ENCODE measurements around the gene UBE2D4. TPM values are rescaled to one million over a fixed set of nuclear protein-coding genes. Genes with fewer than 3 reads are reported as not detected.
A peak's percentile ranks its signal among the peaks of the same experiment; 100 is the strongest.

Gene UBE2D4
- total and polyA plus RNA-seq, 9 of the 15 experiments (the other 6 are each of a cell fraction or from before 2014, with no cell fraction given) = 3.3 to 16.2 (median 7.5) TPM

DNA sequence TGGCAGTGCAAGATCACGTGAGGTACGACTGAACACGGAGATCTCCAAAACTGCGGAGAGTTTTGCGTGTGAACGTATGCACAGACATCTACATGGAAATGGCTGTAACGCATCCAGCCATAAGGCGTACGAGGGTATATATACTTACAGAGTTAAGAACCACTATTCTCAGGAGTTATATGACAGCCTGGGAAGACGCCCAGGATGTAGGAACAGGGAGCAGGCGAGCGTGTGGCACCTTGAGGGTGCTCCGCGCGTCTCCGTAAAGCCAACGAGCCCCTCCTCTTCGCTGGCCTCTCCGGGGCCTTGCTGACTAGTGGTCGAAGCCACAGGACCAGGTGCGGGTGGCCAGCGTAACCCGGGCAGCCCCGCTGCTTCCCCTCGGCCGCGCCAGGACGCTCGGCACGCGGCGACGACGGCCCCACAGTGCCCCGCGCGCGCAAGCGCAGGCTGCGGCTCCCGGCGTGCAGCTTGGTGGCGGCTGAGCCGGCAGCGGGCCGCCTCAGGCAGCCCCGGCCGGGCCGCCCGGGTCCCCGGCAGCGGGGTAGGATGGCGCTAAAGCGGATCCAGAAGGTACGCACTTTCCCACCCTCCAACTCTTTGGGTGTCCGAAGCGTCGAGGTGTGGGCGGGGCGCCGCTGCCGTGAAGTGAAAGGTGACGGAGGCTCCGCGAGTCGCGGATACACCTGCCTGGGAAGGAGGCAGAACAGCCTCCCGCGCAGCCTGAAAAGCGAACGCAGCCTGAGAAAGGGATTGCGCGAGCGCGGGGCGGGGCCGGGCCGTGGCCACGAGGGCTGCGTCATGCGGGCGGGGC lies at the start of gene UBE2D4 (continued):
- 0 out of 2 replicates have a peak, but pooled peaks have one; percentile 67 for TF ChIP-seq CUX1 (CRISPR knock-in tag; IDR thresholded peaks at IDR 0.05)
- TF ChIP-seq ZNF431 (CRISPR knock-in tag; IDR thresholded peaks at IDR 0.05) = peak; percentile 80
- TF ChIP-seq, protein P1, sequence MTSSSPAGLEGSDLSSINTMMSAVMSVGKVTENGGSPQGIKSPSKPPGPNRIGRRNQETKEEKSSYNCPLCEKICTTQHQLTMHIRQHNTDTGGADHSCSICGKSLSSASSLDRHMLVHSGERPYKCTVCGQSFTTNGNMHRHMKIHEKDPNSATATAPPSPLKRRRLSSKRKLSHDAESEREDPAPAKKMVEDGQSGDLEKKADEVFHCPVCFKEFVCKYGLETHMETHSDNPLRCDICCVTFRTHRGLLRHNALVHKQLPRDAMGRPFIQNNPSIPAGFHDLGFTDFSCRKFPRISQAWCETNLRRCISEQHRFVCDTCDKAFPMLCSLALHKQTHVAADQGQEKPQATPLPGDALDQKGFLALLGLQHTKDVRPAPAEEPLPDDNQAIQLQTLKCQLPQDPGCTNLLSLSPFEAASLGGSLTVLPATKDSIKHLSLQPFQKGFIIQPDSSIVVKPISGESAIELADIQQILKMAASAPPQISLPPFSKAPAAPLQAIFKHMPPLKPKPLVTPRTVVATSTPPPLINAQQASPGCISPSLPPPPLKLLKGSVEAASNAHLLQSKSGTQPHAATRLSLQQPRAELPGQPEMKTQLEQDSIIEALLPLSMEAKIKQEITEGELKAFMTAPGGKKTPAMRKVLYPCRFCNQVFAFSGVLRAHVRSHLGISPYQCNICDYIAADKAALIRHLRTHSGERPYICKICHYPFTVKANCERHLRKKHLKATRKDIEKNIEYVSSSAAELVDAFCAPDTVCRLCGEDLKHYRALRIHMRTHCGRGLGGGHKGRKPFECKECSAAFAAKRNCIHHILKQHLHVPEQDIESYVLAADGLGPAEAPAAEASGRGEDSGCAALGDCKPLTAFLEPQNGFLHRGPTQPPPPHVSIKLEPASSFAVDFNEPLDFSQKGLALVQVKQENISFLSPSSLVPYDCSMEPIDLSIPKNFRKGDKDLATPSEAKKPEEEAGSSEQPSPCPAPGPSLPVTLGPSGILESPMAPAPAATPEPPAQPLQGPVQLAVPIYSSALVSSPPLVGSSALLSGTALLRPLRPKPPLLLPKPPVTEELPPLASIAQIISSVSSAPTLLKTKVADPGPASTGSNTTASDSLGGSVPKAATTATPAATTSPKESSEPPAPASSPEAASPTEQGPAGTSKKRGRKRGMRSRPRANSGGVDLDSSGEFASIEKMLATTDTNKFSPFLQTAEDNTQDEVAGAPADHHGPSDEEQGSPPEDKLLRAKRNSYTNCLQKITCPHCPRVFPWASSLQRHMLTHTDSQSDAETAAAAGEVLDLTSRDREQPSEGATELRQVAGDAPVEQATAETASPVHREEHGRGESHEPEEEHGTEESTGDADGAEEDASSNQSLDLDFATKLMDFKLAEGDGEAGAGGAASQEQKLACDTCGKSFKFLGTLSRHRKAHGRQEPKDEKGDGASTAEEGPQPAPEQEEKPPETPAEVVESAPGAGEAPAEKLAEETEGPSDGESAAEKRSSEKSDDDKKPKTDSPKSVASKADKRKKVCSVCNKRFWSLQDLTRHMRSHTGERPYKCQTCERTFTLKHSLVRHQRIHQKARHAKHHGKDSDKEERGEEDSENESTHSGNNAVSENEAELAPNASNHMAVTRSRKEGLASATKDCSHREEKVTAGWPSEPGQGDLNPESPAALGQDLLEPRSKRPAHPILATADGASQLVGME (CRISPR knock-in tag; IDR thresholded peaks at IDR 0.05) = peak; percentile 20; the same call in 1 of the 2 replicates
- peak; percentile 65 for TF ChIP-seq NFIC (IDR thresholded peaks at IDR 0.05)
- no peak for TF ChIP-seq DEAF1 (CRISPR knock-in tag; IDR thresholded peaks at IDR 0.05)
- TF ChIP-seq, protein P2, sequence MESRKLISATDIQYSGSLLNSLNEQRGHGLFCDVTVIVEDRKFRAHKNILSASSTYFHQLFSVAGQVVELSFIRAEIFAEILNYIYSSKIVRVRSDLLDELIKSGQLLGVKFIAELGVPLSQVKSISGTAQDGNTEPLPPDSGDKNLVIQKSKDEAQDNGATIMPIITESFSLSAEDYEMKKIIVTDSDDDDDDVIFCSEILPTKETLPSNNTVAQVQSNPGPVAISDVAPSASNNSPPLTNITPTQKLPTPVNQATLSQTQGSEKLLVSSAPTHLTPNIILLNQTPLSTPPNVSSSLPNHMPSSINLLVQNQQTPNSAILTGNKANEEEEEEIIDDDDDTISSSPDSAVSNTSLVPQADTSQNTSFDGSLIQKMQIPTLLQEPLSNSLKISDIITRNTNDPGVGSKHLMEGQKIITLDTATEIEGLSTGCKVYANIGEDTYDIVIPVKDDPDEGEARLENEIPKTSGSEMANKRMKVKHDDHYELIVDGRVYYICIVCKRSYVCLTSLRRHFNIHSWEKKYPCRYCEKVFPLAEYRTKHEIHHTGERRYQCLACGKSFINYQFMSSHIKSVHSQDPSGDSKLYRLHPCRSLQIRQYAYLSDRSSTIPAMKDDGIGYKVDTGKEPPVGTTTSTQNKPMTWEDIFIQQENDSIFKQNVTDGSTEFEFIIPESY (CRISPR knock-in tag; IDR thresholded peaks at IDR 0.05) = peak; percentile 76
- TF ChIP-seq, protein P3, sequence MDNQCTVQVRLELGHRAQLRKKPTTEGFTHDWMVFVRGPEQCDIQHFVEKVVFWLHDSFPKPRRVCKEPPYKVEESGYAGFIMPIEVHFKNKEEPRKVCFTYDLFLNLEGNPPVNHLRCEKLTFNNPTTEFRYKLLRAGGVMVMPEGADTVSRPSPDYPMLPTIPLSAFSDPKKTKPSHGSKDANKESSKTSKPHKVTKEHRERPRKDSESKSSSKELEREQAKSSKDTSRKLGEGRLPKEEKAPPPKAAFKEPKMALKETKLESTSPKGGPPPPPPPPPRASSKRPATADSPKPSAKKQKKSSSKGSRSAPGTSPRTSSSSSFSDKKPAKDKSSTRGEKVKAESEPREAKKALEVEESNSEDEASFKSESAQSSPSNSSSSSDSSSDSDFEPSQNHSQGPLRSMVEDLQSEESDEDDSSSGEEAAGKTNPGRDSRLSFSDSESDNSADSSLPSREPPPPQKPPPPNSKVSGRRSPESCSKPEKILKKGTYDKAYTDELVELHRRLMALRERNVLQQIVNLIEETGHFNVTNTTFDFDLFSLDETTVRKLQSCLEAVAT (IDR thresholded peaks at IDR 0.05) = 0 out of 4 replicates have a peak, but pooled peaks of 1 of the 2 experiments have one; percentile 6
